Suppressor macrophage treated with lipopolysaccharide for 1 hour (primary cell): Measurements from ENCODE around the gene GAGE1.
"Not testable (repeated sequence)": the region's sequence is repeated elsewhere in the genome, so short reads cannot be mapped to it uniquely, and the experiment has no call there.

Experiments used
- DNase-seq, 3 donors: peaks; one replicate each; pipeline ENCODE4 v3.0.0-alpha.2; 2020 to 2022

The GAGE1 gene

GRCh38 chrX:49598720-49599119 lies at the start of gene GAGE1:
GAGE1 (plus strand) TSS chrX:49599020; CDS start chrX:49600175, 1,155 bp downstream.
- not testable (repeated sequence) for DNase-seq

GRCh38 chrX:49550989-49551388 lies 47.8 kb upstream of the GAGE1 start, which contains the start of gene GAGE12E:
GAGE12E (plus strand) TSS chrX:49551289; CDS start chrX:49552444, 1,155 bp downstream.
- DNase-seq: not testable (repeated sequence)

- not testable (repeated sequence) for DNase-seq
Observed at GRCh38 chrX:49560542-49560941, 38.3 kb upstream of the GAGE1 start, which contains the start of gene GAGE12F. GAGE12F (plus strand) TSS chrX:49560842; CDS start chrX:49561997, 1,155 bp downstream.

GRCh38 chrX:49568728-49569127 lies 30.1 kb upstream of the GAGE1 start:
- DNase-seq: not testable (repeated sequence)

- not testable (repeated sequence) for DNase-seq
Observed at GRCh38 chrX:49569152-49569551, 29.7 kb upstream of the GAGE1 start.

GRCh38 chrX:49570100-49570499 lies 28.7 kb upstream of the GAGE1 start, which contains the start of gene GAGE12G:
GAGE12G (plus strand) TSS chrX:49570400; CDS start chrX:49571555, 1,155 bp downstream.
- not testable (repeated sequence) for DNase-seq

GRCh38 chrX:49579649-49580048 lies 19.2 kb upstream of the GAGE1 start, which contains the start of gene GAGE12H:
GAGE12H (plus strand) TSS chrX:49579949; CDS start chrX:49581104, 1,155 bp downstream.
- DNase-seq: not testable (repeated sequence)

GRCh38 chrX:49589196-49589595 lies 9.6 kb upstream of the GAGE1 start, which contains the start of gene GAGE2A:
GAGE2A (plus strand) TSS chrX:49589496; CDS start chrX:49590651, 1,155 bp downstream.
- DNase-seq: not testable (repeated sequence)

- not testable (repeated sequence) for DNase-seq
Observed at GRCh38 chrX:49589769-49590478, 8.9 kb upstream of the GAGE1 start.

GRCh38 chrX:49590488-49590887 lies 8.3 kb upstream of the GAGE1 start:
- DNase-seq: not testable (repeated sequence)

GRCh38 chrX:49610718-49611310 lies 12.0 kb downstream of the GAGE1 start:
- no peak for DNase-seq

- no peak for DNase-seq
Observed at GRCh38 chrX:49618574-49618973, 19.8 kb downstream of the GAGE1 start.

- peak; percentile 14 to 39 (median 38) for DNase-seq
Observed at GRCh38 chrX:49627086-49627777, 28.4 kb downstream of the GAGE1 start.

GRCh38 chrX:49644991-49645637 lies 46.3 kb downstream of the GAGE1 start:
- no peak for DNase-seq

- no peak for DNase-seq
Observed at GRCh38 chrX:49656533-49656932, 57.7 kb downstream of the GAGE1 start.
